Measurements from ENCODE around the gene GPRC5C.

DNA sequence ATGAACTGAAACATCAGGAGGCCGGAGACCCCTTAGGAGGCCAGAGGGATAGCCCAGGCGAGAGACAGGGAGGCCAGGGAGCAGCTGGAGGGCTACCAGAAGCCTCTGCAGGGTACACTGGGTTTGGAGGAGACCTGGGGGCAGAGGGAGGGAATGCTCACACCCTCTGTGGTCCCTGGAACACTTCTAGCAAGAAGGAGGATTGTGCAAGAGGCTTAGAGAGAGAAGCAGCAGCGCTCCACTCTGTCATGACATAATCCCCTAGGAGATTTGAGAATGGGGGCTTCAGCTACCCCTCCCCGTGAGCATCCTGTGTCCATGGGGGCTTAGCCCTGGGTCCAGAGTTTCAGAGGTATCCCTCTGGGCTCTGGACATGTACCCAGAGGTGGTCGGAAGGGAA, 48.7 kb upstream of the GPRC5C start:
- TF ChIP-seq, protein P1, sequence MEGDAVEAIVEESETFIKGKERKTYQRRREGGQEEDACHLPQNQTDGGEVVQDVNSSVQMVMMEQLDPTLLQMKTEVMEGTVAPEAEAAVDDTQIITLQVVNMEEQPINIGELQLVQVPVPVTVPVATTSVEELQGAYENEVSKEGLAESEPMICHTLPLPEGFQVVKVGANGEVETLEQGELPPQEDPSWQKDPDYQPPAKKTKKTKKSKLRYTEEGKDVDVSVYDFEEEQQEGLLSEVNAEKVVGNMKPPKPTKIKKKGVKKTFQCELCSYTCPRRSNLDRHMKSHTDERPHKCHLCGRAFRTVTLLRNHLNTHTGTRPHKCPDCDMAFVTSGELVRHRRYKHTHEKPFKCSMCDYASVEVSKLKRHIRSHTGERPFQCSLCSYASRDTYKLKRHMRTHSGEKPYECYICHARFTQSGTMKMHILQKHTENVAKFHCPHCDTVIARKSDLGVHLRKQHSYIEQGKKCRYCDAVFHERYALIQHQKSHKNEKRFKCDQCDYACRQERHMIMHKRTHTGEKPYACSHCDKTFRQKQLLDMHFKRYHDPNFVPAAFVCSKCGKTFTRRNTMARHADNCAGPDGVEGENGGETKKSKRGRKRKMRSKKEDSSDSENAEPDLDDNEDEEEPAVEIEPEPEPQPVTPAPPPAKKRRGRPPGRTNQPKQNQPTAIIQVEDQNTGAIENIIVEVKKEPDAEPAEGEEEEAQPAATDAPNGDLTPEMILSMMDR (IDR thresholded peaks at IDR 0.05; ENCODE audit: borderline replicate concordance, extremely low read depth, low read length, poor library complexity, severe bottlenecking): no peak
- TF ChIP-seq EZH2 (IDR thresholded peaks at IDR 0.05; ENCODE audit: borderline replicate concordance, low read depth, low read length, severe bottlenecking): no peak

All from DND-41 (cell line).